HG02852 (cell line): ENCODE data around the gene MEOX2.

Source experiments
- ATAC-seq: cut with Tn5 transposase; IDR thresholded peaks from one replicate; pipeline ENCODE4 v1.9.1; 2021; ENCODE audit warnings: mild to moderate bottlenecking, moderate library complexity; ENCODE audit not compliant: unreplicated experiment

Gene MEOX2

GRCh38 chr7:15686295-15686956 is at the start of gene MEOX2:
Gene MEOX2 (minus strand): TSS chr7:15686683. CDS start chr7:15686402, 281 bp downstream.
- no peak for ATAC-seq

GRCh38 chr7:15729746-15730145 is 43.3 kb upstream of the MEOX2 start:
- no peak for ATAC-seq

GRCh38 chr7:15725051-15725450 is 38.6 kb upstream of the MEOX2 start:
- ATAC-seq: no peak

- no peak for ATAC-seq
Measured at GRCh38 chr7:15723841-15724240, 37.4 kb upstream of the MEOX2 start.

GRCh38 chr7:15720849-15721471 is 34.5 kb upstream of the MEOX2 start:
- ATAC-seq: no peak

- ATAC-seq: no peak
Measured at GRCh38 chr7:15719311-15719710, 32.8 kb upstream of the MEOX2 start.

- ATAC-seq: no peak
Measured at GRCh38 chr7:15715435-15715834, 29.0 kb upstream of the MEOX2 start.

GRCh38 chr7:15709978-15710377 is 23.5 kb upstream of the MEOX2 start:
- ATAC-seq: no peak

GRCh38 chr7:15707570-15707969 is 21.1 kb upstream of the MEOX2 start:
- no peak for ATAC-seq

GRCh38 chr7:15703732-15704131 is 17.2 kb upstream of the MEOX2 start:
- ATAC-seq: no peak

GRCh38 chr7:15692501-15693020 is 6.1 kb upstream of the MEOX2 start:
- ATAC-seq: no peak

- no peak for ATAC-seq
Measured at GRCh38 chr7:15688911-15689310, 2.4 kb upstream of the MEOX2 start.

- ATAC-seq: no peak
Measured at GRCh38 chr7:15688279-15688626, 1.8 kb upstream of the MEOX2 start.

GRCh38 chr7:15687546-15688278 is 1.2 kb upstream of the MEOX2 start:
- no peak for ATAC-seq

- no peak for ATAC-seq
Measured at GRCh38 chr7:15686957-15687545, 568 bp upstream of the MEOX2 start.

- no peak for ATAC-seq
Measured at GRCh38 chr7:15685358-15686294, 857 bp downstream of the MEOX2 start.

GRCh38 chr7:15684871-15685270 is 1.6 kb downstream of the MEOX2 start:
- no peak for ATAC-seq

GRCh38 chr7:15684111-15684800 is 2.2 kb downstream of the MEOX2 start:
- no peak for ATAC-seq

- ATAC-seq: no peak
Measured at GRCh38 chr7:15682751-15683245, 3.7 kb downstream of the MEOX2 start.

GRCh38 chr7:15682111-15682510 is 4.4 kb downstream of the MEOX2 start:
- ATAC-seq: no peak
